Sigmoid colon (tissue), 4 donors: Measurements from ENCODE around the gene F2.

Experiments
- CTCF ChIP-seq, 4 experiments: fragments of 450-650 bp in 3 of 4; fragments of 200-600 bp in 1 of 4; IDR thresholded peaks; one replicate each; pipeline ENCODE4 v1.5.1; 2016 to 2019; ENCODE audit warnings: antibody characterized with exemption in 4 of 4, mild to moderate bottlenecking in 3 of 4, moderate library complexity in 2 of 4
- EP300 ChIP-seq, 4 donors: sonication (generic); formaldehyde crosslinking; IDR thresholded peaks; one replicate each; pipeline ENCODE4 v1.6.1; 2017; ENCODE audit warnings: antibody characterized with exemption in 4 of 4

- TF ChIP-seq CTCF (IDR thresholded peaks at IDR 0.05) (no peak), EP300 (IDR thresholded peaks at IDR 0.05) (no peak)
These were observed 3.7 kb downstream of the F2 start for GRCh38 chr11:46722566-46723358.
